Measurements from ENCODE around the gene LDHAL6A. TPM values are rescaled to one million over a fixed set of nuclear protein-coding genes. Genes with fewer than 3 reads are reported as not detected.

LDHAL6A gene
- total RNA-seq, 1 donor from 2014 or later: not detected

Other genes with a start within 250 kb of the LDHAL6A start
- not detected for gene SAA4, start 219.1 kb upstream of the LDHAL6A start, total RNA-seq
- gene SAA2, start 207.2 kb upstream of the LDHAL6A start, total RNA-seq: 2.6 TPM
- 11.6 TPM for gene SAA1, start 189.6 kb upstream of the LDHAL6A start, total RNA-seq
- 44.5 TPM for gene HPS5, start 133.7 kb upstream of the LDHAL6A start, total RNA-seq
- gene GTF2H1, start 133.3 kb upstream of the LDHAL6A start, total RNA-seq: 53.5 TPM
- gene LDHA, start 61.3 kb upstream of the LDHAL6A start, total RNA-seq: 303 TPM
- 0.80 TPM for gene LDHC, start 43.5 kb upstream of the LDHAL6A start, total RNA-seq
- gene TSG101, start 71.1 kb downstream of the LDHAL6A start, total RNA-seq: 49.2 TPM
- 25.9 TPM for gene UEVLD, start 132.9 kb downstream of the LDHAL6A start, total RNA-seq
- gene MISFA, start 143.9 kb downstream of the LDHAL6A start, total RNA-seq: 5.6 TPM
- 16.3 TPM for gene SPTY2D1, start 178.5 kb downstream of the LDHAL6A start, total RNA-seq
- 7.0 TPM for gene TMEM86A, start 242.9 kb downstream of the LDHAL6A start, total RNA-seq

Data from sciatic nerve (tissue), 1 donor.